ENCODE measurements around the gene POLR2J. TPM values are rescaled to one million over a fixed set of nuclear protein-coding genes. Genes with fewer than 3 reads are reported as not detected.

Gene POLR2J
- polyA plus RNA-seq, 1 donor (not counting 4 experiments of a cell fraction or from before 2014, with no cell fraction given): 65.0 TPM

GRCh38 chr7:102434039-102434486, 44.7 kb downstream of the POLR2J start:
- no peaks in the 10 kb centered on the region for H3K9me3 ChIP-seq (ENCODE audit: control insufficient read depth, low read depth, low read length)
- no peak for TF ChIP-seq EZH2 (IDR thresholded peaks at IDR 0.05; ENCODE audit: low read length)
- no peak for TF ChIP-seq CTCF (optimal IDR thresholded peaks at IDR 0.05 in 1 of 3, IDR thresholded peaks at IDR 0.05 in 1 of 3, conservative IDR thresholded peaks at IDR 0.05 in 1 of 3; ENCODE audit: extremely low read depth in 1 of 3, insufficient read depth in 2 of 3, low read length in 3 of 3)
- peak overlapping the region; percentile 81 for H3K4me2 ChIP-seq (ENCODE audit: control insufficient read depth, extremely low read depth, insufficient read depth, low read depth, low read length)
- dilution Hi-C loops (cut with MboI; ENCODE audit: extremely low pct_ligation_motif_present, low sequenced_read_pairs): no loop called here
- no peaks in the 10 kb centered on the region for H4K20me1 ChIP-seq (ENCODE audit: control insufficient read depth, extremely low read depth, insufficient read depth, low read length)
- H3K36me3 ChIP-seq (ENCODE audit: control insufficient read depth in 2 of 2, extremely low read depth in 1 of 2, insufficient read depth in 2 of 2, low read length in 2 of 2): no peaks in the 10 kb centered on the region
- no peaks in the 10 kb centered on the region for H3K79me2 ChIP-seq (ENCODE audit: control insufficient read depth, insufficient read depth, low read length)
- H3K4me1 ChIP-seq (ENCODE audit: control insufficient read depth, extremely low read depth, insufficient read depth, low read length): peaks cover 13% of the 10 kb centered on the region
- H3K27me3 ChIP-seq (ENCODE audit: control insufficient read depth, extremely low read depth, insufficient read depth, low read length): peaks cover 3% of the 10 kb centered on the region
- FAIRE-seq (no peak), DNase-seq (ENCODE audit: low read depth, low spot score) (no peak)
- H3K9me1 ChIP-seq (ENCODE audit: control insufficient read depth, extremely low read depth, insufficient read depth, low read length): no peaks in the 10 kb centered on the region
- no peak overlapping the region for H2AFZ ChIP-seq (ENCODE audit: control insufficient read depth, low read length)
- H3K9ac ChIP-seq (ENCODE audit: control insufficient read depth, extremely low read depth, insufficient read depth, low read length): peak overlapping the region; percentile 61
- peak overlapping the region; percentile 54 to 69 (median 61) for H3K4me3 ChIP-seq (ENCODE audit: control insufficient read depth in 2 of 3, extremely low read depth in 1 of 3, insufficient read depth in 2 of 3, low read depth in 1 of 3, low read length in 3 of 3)
- H3K27ac ChIP-seq (ENCODE audit: control insufficient read depth, insufficient read depth, low read length): no peak overlapping the region

DNA sequence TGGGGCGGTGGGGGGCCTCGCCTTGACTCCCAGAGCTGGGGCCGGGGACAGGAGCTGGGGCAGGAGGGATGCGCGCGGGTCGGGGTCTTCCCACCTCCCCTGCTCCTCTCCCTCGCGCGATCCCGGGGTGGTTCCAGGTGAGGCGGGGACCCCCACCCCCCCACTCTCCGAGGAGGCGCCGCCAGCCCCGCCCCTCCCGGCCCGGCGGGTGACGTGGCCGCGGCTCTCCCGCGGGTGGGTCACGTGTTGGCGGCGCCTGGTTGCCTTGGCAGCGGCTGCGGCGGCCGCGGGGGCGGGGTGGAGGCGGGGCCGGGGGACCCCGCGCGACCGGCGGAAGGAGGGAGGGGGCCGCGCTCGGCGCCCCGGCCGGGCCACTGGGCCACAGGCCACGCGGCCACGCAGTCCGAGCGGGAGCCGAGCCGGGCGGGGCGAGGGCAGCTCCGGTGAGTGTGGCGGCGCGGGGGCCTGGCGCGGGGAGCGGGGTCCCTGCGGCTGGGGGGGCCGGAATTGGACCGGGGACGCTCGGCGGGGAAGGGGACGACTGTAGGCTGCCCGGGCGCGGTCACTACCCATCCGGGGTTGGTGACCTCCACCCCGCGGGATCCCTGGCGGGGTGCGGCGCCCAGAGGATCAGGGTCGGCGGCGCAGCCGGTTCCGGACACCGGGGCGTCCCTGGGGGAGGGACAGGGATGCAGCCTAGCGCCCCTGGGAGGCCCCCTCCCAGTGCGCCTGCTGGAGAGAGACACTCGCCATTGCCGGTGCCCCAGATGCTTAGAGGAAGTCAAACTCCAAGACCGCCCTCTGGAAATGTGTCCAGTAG, 45.3 kb downstream of the POLR2J start, which contains the start of gene ORAI2:
Gene ORAI2, plus strand, starts transcription at position 357 of the 820 bp plus-strand sequence. CDS start 5,382 bp downstream, outside the sequence.
- dilution Hi-C loops (cut with MboI; ENCODE audit: extremely low pct_ligation_motif_present, low sequenced_read_pairs): no loop called here
- TF ChIP-seq CTCF (optimal IDR thresholded peaks at IDR 0.05 in 1 of 3, IDR thresholded peaks at IDR 0.05 in 1 of 3, conservative IDR thresholded peaks at IDR 0.05 in 1 of 3; ENCODE audit: extremely low read depth in 1 of 3, insufficient read depth in 2 of 3, low read length in 3 of 3) (no peak), EZH2 (IDR thresholded peaks at IDR 0.05; ENCODE audit: low read length) (no peak)
- Histone ChIP-seq H3K9ac (ENCODE audit: control insufficient read depth, extremely low read depth, insufficient read depth, low read length) (peak within 1 kb of the TSS; percentile 61), H3K79me2 (ENCODE audit: control insufficient read depth, insufficient read depth, low read length) (no peaks in the 10 kb centered on the region), H3K36me3 (ENCODE audit: control insufficient read depth in 2 of 2, extremely low read depth in 1 of 2, insufficient read depth in 2 of 2, low read length in 2 of 2) (no peaks in the 10 kb centered on the region), H3K4me3 (ENCODE audit: control insufficient read depth in 2 of 3, extremely low read depth in 1 of 3, insufficient read depth in 2 of 3, low read depth in 1 of 3, low read length in 3 of 3) (peak within 1 kb of the TSS; percentile 54 to 69 (median 61)), H4K20me1 (ENCODE audit: control insufficient read depth, extremely low read depth, insufficient read depth, low read length) (no peaks in the 10 kb centered on the region), H3K9me3 (ENCODE audit: control insufficient read depth, low read depth, low read length) (no peaks in the 10 kb centered on the region), H2AFZ (ENCODE audit: control insufficient read depth, low read length) (peak within 1 kb of the TSS; percentile 42), H3K27ac (ENCODE audit: control insufficient read depth, insufficient read depth, low read length) (no peak within 1 kb of the TSS), H3K27me3 (ENCODE audit: control insufficient read depth, extremely low read depth, insufficient read depth, low read length) (peaks cover 3% of the 10 kb centered on the region), H3K9me1 (ENCODE audit: control insufficient read depth, extremely low read depth, insufficient read depth, low read length) (no peaks in the 10 kb centered on the region), H3K4me2 (ENCODE audit: control insufficient read depth, extremely low read depth, insufficient read depth, low read depth, low read length) (peak within 1 kb of the TSS; percentile 81), H3K4me1 (ENCODE audit: control insufficient read depth, extremely low read depth, insufficient read depth, low read length) (peaks cover 13% of the 10 kb centered on the region)
- DNase-seq (ENCODE audit: low read depth, low spot score) (no peak), FAIRE-seq (no peak)
